Measurements from ENCODE around the gene ZBTB44.

The ZBTB44 gene

DNA sequence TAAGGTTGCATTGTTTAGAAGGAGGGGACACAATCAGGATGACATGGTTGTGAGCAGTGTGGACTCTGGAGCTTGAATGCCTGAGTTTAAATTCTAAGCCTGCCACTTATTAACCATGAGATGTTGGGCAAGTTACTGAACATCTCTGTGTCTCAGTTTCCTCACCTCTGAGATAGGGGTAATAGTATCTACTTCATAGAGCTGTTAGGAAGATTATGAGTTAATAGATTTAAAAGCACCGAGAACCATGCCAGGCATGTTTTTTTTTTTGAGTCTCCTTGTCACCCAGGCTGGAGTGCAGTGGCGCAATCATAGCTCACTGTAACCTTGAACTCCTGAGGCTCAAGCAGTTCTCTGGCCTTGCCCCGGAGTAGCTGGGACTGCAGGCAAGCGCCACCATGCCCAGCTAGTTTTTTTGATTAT is 121.9 kb downstream of the ZBTB44 start:
- no peak for DNase-seq

DNA sequence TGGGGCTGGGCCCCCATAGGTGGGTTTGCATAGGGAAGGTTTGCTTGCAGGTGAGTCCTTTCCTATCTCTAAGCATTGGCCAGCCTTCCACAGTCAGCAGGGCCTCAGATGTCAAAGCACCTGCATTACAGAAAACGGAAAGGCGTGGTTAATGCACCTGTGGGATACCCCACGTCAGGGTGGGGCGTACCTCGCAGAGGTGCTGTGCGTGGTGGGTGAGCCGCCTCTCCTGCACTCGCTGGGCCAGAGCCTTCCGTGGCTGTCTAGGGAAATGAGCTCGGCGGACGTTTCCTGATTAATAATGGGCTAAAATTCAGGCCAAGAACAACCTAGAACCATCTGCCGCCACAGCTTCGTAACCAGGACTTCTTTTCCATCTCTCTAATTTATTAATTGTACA is 122.8 kb downstream of the ZBTB44 start:
- DNase-seq = no peak

DNA sequence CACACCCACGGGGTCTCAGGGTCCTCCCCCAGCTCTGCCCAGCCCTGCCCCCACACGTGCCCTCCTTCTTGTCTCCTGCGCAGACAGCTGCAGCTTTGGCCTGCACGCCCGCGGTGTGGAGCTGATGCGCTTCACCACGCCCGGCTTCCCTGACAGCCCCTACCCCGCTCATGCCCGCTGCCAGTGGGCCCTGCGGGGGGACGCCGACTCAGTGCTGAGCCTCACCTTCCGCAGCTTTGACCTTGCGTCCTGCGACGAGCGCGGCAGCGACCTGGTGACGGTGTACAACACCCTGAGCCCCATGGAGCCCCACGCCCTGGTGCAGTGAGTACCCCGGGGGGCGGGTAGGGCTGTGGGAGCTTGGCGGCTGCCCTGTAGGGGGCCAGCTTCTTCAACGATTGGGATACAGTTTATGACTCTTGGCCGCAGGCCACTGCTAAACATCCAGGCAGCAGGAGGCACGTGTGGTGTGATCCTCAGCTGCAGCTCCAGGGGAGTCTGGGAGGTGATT is 124.3 kb downstream of the ZBTB44 start:
- DNase-seq = no peak

DNA sequence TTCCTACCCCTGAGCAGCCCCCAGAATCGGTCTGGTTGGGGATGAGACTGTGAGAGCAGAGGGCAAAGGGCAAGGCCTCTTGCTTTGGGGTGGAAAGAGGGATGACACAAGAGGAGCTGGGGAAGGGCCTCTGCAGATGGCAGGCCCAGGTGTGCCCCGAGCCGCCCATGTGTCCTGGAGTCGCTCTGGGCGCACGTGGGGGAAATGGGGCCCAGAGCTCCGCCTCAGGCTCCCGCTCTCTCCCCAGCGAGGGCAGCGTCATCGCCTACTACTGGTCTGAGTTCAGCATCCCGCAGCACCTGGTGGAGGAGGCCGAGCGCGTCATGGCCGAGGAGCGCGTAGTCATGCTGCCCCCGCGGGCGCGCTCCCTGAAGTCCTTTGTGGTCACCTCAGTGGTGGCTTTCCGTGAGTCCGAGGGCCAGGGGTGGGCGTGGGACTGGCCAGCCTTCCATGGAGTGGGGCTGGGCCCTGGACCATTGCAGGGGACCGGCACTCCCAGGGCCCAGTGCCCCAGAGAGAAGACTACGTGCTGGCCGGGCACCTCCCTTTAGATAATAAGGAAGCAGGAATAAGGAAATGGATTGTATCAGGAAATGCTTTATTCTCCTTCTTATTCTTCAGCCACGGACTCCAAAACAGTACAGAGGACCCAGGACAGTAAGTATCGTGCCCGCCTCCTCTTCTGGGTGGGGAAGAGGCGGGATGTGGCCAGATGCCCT is 125.1 kb downstream of the ZBTB44 start:
- DNase-seq = no peak

DNA sequence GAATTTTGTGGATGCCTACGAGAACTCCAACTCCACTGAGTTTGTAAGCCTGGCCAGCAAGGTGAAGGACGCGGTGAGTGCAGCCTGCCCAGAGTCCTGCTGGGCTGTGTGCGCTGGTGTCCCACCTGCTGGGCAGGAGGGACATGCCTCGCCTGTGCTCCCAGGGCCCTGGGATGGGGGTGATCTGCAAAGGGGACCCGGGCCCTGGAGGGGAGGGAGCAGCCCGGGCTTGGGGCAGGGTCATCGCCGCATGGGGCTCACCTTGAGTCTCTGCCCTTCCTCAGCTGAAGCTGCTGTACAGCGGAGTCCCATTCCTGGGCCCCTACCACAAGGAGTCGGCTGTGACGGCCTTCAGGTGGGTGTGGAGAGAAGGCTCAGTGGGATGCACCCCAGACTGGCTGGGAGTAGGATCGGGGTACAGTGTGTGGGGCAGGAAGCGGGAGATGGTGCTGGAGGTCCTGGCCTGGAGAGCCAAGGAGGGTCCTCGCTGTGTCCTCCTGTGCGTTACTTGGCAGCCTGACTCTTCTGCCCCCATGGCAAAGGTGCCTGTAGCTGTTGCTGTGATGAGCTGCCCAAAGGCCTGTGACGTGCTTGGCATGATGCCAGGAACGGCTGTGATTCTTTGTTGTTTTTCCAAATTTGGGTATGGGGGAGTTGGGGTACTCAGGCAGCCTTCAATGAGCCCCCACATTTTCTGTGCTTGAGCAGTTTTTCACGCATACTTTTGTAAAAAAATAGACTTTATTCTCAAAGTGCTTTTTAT is 126.0 kb downstream of the ZBTB44 start:
- no peak for DNase-seq

DNA sequence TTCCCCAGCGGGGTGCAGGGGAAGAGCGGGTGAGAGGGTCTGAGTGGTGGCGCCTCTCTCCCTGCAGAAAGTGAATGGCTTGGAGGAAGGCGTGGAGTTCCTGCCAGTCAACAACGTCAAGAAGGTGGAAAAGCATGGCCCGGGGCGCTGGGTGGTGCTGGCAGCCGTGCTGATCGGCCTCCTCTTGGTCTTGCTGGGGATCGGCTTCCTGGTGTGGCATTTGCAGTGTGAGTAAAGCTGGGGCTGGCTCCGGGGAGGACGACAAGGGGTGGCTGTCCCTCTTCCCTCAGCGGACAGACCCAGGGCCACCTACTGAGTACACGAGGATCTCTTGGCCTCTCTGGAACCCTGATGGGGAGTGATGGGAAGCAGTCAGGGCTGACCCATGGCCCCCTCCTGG is 126.7 kb downstream of the ZBTB44 start:
- DNase-seq = no peak

DNA sequence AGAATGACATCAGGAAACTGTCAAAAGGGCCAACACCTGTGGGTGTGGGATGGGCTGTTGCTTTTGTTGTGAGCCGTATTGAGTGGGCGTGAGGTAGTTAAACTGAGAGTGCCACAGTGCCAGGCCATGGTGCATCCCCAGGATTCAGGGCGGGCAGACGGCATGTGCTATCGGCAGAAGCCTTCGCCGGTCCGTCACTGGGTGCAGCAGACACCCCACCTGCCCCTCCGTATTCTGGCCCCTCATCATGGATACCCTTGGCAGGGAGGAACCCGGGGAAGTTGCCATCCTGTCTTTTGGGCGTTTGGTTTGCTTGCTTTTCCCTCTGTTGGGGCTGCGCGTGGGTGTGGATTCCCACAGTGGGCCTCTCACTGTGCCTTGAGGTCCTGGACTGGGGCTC is 127.6 kb downstream of the ZBTB44 start:
- no peak for DNase-seq

DNA sequence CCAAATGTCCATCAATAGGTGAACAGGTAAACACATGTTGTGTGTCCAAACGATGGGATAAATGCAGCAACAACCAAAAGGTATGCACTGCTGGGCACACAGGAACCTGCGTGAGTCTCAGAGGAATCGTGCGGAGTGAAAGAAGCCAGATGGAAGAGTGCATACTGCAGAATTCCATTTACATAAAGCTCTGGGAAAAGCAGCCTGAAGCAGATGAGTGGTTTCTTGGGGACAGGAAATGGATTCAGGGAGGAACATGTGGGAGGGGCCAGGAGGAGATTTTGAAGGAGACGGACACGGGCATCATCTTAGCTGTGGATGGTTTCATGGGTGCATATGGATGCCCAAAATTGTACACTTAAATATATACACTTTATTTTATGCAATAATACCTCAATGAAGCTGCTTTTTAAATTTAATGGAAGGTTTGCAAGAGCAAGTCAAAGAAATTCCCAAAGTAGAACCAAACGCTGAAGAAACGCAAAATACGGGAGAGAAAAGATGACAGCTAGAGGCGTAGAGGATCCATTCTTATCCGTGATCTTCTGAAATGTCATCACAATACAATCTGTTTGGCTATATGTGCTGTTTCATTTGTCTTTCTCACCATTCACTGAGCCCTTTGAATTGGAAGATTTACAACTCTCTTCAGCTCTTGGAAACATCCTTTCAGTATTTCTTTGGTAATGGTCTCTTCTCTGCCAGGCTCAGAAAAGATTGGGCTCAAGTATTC is 130.7 kb downstream of the ZBTB44 start:
- DNase-seq = no peak

DNA sequence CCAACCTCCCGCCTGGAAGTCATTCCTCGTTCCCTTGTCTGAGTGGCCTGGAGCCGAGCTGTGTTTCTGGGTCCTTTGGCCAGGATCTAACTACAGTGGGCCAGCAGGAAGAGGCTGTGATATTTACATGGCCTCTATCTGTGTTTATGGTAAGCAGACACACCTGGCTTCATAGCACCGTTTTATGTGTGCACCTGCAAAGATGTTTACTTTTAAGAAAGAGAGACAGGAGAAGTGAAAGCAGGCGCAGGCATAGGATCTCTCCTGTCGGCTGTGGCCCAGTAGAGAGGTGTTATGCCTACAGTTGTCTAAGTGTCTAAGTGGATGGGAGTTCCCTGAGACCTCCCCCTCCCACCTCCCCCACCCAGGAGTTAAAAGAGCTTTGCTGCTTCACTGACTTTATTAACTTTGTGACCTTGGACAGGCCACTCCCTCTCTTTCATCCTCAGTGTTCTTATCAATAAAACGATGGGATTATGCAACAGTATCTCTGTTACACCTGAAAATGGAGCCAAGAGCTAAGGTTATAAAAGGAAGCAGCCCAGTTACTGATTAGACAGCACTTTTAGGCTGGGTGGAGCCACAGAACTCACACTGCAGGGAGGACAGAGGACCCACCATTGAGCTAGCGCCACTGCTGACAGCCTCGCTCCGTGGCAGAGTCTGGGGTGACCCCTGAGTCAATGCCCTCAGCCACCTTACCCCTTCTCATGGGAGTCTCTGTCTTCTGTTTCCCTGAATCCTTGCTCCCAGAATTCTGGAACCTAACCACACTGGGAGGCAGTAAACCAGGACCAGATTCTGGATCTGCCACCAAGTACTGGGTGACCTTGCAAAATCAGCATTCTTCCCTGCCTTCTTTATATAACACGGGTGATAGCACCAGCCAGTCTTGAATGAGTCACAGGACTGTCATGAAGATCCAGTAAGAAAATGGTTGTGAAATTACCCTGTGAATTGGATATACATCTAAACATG is 133.1 kb downstream of the ZBTB44 start:
- peak; percentile 65 to 83 for DNase-seq

DNA sequence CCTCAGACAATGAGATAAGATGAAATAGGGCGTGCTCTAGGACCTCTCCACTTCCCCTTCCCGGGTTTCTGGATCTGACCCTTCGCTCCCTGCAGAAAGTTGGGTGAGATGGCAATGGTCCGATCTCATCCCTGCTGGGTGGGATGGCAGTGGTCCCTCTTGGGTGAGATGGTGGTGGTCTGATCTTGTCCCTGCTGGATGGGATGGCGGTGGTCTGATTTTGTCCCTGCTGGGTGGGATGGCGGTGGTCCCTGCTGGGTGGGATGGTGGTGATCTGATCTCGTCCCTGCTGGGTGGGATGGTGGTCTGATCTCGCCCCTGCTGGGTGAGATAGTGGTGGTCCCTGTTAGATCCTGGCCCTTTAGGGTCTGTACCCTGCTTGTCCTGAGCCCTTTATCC is 133.8 kb downstream of the ZBTB44 start:
- no peak for DNase-seq

DNA sequence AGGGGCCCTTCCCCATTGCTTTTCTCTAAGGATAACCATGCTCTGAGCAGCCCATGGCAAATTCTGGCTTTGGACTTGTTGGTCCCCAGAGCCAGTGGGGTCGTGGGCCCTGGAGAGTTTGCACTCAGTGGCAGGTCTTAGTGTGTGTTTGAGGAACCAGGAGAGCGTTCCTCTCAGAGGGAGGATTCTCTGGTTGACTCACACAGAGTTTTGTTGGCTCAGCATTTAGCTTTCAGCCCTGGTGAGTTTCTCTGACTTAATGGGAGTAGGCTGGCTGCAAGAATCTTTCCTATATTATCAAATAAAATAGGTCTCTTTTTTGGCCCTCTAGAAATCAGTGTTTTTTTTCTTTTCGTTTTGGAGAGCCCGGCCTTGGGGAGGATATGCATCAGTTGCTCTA is 134.2 kb downstream of the ZBTB44 start:
- peak; percentile 67 to 69 for DNase-seq

DNA sequence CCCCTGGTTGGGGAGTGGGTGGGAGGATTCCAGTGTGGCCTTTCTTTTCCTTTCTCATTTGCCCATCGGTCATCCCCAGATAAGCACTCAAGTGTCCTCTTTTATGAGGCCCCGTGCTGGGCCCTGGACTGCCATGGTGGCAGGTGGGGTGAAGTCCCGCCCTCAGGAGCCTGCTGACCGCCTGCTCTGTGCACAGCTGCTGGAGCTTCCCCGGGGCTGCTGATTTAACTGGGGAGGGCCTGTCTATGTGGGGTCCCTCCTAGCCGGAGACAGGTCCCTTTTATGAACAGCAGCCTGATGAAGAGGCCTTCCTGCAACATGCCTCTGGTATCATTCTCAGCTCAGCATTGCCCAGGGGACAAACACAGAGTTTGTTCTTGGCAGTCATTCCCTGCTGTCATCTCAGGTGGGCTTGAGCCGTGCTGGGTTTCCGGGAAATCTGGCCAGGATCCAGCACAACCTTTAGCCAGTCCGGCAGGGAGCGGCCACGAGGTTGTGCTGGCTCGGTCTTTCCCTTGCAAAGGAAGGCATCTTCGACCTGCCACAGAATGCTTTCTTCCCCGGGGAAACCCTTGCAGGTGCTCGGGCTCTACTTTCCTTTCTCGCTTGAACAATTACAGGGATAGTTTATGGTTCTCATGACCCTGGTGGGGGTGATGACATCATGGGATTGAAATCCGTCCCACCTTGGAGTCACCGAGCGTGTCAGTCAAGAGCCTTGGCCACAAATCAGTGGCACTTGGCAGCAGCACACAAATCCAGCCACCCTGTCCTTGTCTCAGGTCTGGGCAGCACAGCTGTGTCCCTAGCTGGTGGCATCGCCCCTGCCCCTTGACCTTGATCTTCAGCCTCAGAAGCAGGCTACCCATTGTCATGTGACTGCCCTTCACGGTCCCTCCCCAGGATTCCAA is 135.1 kb downstream of the ZBTB44 start:
- DNase-seq = no peak

DNA sequence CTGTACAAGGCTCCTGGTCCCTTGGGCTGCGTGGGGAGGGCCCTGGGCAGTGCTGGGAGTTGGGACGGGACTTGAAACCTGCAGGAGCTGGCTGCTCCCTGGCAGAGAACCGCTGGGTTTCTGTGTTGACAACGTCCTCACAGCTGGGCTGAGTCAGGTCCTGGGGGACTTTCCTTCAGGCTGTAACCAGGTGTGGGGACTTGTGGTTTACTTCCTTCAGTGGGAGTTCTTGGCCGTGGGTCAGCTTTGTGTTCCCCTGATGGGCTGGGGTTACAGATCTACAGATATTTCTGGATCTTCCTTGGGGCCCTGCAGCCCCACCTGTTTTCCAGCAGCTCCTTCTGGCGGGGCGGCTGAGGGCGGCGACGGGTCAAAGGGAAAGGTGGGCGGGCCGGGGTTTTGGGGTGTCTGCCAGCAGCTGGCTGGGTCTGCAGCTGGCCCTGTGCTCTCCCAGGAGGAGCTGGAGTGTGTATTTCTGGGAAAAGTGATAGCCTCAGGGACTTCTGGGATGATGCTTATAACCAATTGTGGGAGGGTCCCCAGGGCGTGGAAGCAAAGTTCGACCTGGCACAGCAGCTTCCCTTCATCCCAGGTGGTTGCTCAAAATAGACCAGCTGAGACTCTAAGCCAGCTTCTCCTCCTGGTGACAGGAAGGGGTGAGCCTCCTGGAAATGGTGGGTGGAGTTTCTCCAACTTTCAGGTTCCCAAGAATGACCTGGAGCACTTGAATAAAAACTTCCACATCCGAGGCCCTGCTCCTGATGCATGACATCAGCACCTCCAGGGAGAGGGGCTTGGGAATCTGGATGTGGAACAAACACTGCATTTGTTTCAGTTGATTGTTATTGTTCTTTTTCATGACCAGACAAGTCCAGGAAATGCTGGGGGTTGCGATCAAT is 136.0 kb downstream of the ZBTB44 start:
- no peak for DNase-seq

DNA sequence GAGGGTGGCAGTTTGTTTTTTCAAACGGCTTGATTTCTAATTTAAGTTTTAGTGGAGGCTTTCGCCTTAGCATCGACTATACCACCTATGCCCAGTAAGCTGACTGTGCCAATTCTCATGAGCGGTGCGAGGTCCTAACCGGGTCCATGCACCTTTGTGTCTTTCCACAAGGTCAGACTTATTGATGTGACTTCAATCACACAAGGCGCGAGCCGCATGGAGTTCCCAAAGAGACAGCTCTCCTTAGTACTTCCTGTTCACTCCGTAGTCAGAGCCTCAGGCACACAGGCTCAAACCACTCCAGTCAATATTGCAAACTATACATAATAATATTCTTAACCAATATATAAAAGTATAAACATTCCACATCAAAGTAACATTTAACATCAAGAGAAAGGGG is 136.9 kb downstream of the ZBTB44 start:
- no peak for DNase-seq

Data from inflammatory macrophage treated with lipopolysaccharide for 1 hour (primary cell).